HG03432 (cell line): Measurements from ENCODE around the gene CDKN2C.
"Not testable (repeated sequence)": the region's sequence is repeated elsewhere in the genome, so short reads cannot be mapped to it uniquely, and the experiment has no call there.

ENCODE experiments used
- ATAC-seq: cut with Tn5 transposase; IDR thresholded peaks from one replicate; pipeline ENCODE4 v1.9.1; 2021; ENCODE audit warnings: mild to moderate bottlenecking, moderate library complexity; ENCODE audit not compliant: unreplicated experiment

The CDKN2C gene

GRCh38 chr1:50969611-50970508 lies at the start of gene CDKN2C:
TSS of gene CDKN2C (plus strand) at chr1:50970245. CDS start at chr1:50970369, 124 bp downstream.
- peak; percentile 29 for ATAC-seq

DNA sequence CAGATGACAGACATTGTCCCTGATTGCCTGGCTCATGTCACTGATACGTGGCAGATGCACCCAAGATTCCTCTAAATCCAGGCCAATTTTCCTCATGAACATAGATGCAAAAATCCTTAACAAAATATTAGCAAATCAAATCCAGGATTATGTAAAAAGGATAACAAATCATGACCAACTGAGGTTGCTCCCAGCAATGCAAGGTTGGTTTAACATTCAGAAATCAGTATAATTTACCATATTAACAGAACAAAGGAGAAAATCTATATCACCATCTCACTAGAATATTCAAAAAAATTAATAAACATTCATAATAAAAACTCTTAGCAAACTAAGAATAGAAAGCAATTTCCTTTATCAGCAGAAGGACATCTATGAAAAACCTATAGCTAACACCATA lies 49.6 kb upstream of the CDKN2C start:
- no peak for ATAC-seq

DNA sequence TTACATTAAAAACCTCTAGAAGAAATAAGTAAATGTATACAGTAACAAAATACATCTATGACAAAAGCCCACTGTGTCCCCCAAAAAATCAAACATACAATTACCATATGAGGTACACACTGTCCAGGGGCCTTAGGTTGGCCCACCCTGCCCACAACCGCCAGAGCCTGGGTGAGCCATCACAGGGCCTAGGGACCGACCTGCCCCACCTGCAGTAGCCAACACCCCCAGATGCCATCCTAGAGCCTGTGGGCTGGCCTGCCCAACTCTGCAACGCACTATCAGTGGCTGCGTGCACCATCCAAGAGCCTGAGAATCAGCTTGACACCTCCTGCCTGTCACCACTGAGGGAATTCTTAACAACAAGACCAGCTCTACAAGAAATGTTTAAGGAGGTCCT lies 49.0 kb upstream of the CDKN2C start:
- no peak for ATAC-seq

GRCh38 chr1:50923564-50923963 lies 46.5 kb upstream of the CDKN2C start:
- ATAC-seq, result no peak

DNA sequence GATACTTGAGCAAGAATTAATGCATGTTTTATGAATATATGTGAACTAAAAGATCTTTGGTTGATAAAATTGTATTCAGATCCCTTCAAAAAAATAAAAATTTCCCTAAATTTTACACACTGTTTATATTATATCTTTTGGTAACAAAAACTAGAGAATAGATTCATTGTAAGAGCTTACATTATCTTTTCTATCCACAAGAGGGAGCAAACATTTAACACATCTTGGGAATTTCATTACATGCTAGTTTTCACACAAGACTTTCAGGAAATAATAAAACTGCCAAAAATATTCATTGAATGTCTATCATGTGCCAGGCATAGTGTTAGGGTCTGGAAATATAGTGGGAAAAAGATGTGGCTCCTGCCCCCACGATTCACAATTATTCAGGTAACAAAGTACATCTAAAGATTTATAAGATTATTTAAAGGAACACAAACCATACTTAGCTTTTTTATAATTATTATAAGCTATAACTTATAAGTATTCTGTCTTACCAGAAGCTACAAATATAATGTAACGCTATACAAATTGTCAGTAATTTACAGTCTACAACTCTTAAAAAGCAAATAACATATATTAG lies 40.6 kb upstream of the CDKN2C start:
- no peak for ATAC-seq

DNA sequence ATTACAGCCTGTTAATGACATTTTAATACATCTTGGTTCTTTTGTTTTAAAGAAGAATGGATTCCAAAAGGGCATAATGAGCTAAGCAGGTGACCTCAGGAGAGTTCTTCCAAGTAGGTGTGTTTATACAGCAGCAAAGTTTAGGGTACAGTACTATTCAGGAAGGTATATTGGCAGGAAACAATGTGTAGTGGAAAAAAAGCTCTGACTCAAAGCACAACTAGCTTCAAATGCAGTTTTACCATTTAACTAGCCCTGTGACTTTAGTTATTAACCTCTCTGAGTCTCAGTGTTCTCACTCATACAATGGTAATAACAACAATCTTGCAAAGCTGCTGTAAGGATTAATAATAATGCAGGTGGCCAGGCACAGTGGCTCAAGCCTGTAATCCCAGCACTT lies 39.9 kb upstream of the CDKN2C start:
- peak; percentile 86 for ATAC-seq

- ATAC-seq, result no peak
These were observed 38.9 kb upstream of the CDKN2C start for GRCh38 chr1:50930965-50931737.

GRCh38 chr1:50932043-50932442 lies 38.0 kb upstream of the CDKN2C start:
- not testable (repeated sequence) for ATAC-seq

DNA sequence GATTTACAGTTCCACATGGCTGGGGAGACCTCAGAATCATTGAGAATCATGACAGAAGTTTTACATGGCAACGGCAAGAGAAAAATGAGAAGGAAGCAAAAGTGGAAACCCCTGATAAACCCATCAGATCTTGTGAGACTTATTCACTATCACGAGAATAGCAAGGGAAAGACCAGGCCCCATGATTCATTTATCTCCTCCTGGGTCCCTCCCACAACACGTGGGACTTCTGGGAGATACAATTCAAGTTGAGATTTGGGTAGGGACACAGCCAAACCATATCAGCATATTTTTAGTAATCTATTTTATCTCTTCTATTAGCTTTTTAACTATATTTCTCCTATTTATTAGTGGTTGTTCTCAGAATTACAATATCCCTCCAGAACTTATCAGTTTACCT lies 36.3 kb upstream of the CDKN2C start:
- not testable (repeated sequence) for ATAC-seq

GRCh38 chr1:50934838-50935237 lies 35.2 kb upstream of the CDKN2C start:
- no peak for ATAC-seq

- ATAC-seq, result not testable (repeated sequence)
These were observed 34.8 kb upstream of the CDKN2C start for GRCh38 chr1:50935276-50935675.

DNA sequence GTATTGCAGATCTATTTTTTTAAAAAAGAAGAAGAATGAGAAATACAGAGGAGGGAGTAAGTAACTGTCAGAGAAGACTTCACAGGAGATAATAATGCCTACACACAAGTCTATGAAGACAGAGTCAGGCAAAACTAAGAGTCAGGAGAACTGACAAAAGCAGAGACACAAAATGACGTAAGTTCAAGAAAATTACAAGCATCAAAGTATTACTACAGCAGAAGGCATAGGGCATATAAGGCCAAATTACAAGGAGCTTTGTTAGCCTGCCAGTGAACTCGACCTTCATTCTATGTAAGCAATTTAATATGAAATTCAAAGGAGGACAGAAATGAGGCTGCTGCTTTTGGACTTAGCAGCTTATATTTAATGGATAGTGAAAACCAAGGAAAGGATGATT lies 33.7 kb upstream of the CDKN2C start:
- ATAC-seq, result no peak

GRCh38 chr1:50940291-50940690 lies 29.8 kb upstream of the CDKN2C start:
- ATAC-seq, result no peak

DNA sequence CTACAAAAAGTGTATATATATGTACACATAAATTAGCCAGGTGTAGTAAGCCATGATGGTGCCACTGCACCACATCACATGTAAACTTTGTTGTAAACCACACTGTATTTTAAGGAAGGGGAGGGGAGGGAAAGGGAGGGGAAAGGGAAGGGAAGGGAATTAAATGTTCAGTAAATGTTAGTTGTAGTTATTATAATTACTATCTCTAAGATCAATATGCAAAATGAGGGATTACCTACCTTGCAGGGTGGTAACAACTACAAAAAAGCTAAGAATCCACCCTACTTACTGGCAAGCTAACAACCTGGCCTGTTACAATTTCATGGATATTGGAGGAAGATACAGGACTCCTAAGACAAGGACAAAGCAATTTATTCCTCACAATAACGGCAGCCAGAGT lies 27.7 kb upstream of the CDKN2C start:
- ATAC-seq, result no peak

- ATAC-seq, result no peak
These were observed 20.6 kb upstream of the CDKN2C start for GRCh38 chr1:50949286-50949982.

DNA sequence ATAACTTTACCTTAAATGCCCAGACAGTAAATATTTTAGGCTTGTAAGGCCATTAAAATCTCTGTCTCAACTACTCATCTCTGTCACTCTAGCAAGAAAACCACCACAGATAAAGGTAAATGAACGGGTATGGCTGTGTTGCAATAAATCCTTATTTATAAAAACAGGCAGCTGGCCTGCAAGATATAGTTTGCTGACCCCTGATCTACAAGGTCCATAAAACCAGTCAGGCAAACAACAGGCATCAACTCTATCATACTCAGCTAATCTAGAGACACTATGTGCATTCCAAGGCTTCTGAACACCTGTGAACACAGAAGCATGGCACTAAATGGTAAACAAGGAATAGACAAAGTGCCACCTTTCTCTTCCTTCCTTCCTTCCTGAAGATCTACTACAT lies 19.6 kb upstream of the CDKN2C start:
- ATAC-seq, result no peak

GRCh38 chr1:50952566-50952965 lies 17.5 kb upstream of the CDKN2C start:
- ATAC-seq, result not testable (repeated sequence)

GRCh38 chr1:50955116-50955515 lies 14.9 kb upstream of the CDKN2C start:
- no peak for ATAC-seq

- no peak for ATAC-seq
These were observed 10.6 kb upstream of the CDKN2C start for GRCh38 chr1:50959303-50959912.
